Parathyroid adenoma (tissue), 2 donors: ENCODE measurements around the gene C1S.

Source experiments
- H2AFZ ChIP-seq: fragments of 300-600 bp; sonication (generic); one replicate; pipeline ENCODE4 v1.7.0; 2017; ENCODE audit warnings: antibody characterized with exemption, mild to moderate bottlenecking
- H3K27ac ChIP-seq: fragments of 300-600 bp; sonication (generic); one replicate; pipeline ENCODE4 v1.7.0; 2017
- H3K27me3 ChIP-seq: fragments of 300-600 bp; sonication (generic); one replicate; pipeline ENCODE4 v1.7.0; 2017; ENCODE audit warnings: low read length; ENCODE audit not compliant: control insufficient read depth, insufficient read depth
- H3K36me3 ChIP-seq: fragments of 300-600 bp; sonication (generic); one replicate; pipeline ENCODE4 v1.7.0; 2017; ENCODE audit warnings: low read length; ENCODE audit not compliant: control insufficient read depth, insufficient read depth
- H3K4me1 ChIP-seq: fragments of 300-600 bp; sonication (generic); one replicate; pipeline ENCODE4 v1.7.0; 2017; ENCODE audit warnings: control low read depth
- H3K4me2 ChIP-seq: fragments of 300-600 bp; sonication (generic); one replicate; pipeline ENCODE4 v1.7.0; 2017; ENCODE audit warnings: low read length
- H3K4me3 ChIP-seq: fragments of 300-600 bp; sonication (generic); one replicate; pipeline ENCODE4 v1.7.0; 2017; ENCODE audit warnings: low read depth, low read length
- H3K79me2 ChIP-seq: fragments of 300-600 bp; sonication (generic); one replicate; pipeline ENCODE4 v1.7.0; 2017; ENCODE audit warnings: control low read depth
- H3K9ac ChIP-seq: fragments of 300-600 bp; sonication (generic); one replicate; pipeline ENCODE4 v1.7.0; 2017; ENCODE audit warnings: mild to moderate bottlenecking
- H3K9me3 ChIP-seq: fragments of 300-600 bp; sonication (generic); one replicate; pipeline ENCODE4 v1.7.0; 2017; ENCODE audit warnings: low read length; ENCODE audit not compliant: control insufficient read depth
- TF ChIP-seq, protein P1 (sequence below): fragments of 300-600 bp; sonication (generic); IDR thresholded peaks from one replicate; pipeline ENCODE4 v1.7.0; 2017; ENCODE audit warnings: antibody characterized with exemption, mild to moderate bottlenecking
- donor health status: primary hyperparathyroidism.

Gene C1S

DNA sequence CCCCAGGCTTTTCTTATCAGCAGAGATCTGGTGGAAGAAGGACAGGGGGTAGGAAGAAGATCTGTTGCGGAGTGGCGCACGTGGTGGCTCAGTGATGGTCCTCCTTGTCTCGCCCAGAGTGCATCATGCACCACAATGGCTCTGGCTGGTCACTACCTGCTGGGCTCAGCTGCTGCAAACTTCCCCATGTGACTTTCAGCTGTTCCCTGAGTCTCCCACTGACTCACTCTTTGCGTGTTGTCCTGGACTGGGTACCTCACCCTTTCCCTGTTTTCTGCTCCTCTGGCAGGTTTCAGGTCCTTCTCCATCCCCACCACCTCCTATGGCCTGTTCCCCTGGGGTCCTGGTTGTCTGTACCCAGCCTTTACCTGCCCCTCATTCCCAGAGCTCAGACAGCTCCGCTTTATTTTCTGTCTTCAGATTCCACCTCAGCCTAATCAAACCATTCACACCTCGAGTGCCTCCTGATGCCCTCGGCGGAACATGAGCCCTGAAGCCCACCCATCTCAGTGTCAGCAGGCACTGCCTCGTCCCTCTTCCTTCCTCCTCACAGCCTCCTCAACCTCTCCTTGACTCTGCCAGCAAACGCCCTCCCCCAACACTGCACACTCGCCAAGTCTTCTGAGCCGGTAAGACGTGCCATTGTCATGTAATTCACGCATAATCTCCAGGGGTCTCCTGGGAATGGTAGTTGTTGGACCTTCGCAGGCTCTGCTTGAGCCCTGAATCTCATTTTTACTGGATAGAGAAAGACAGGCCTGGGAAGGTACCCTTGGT is 29.9 kb downstream of the C1S start:
- no peak overlapping the region for H3K4me2 ChIP-seq
- H3K27ac ChIP-seq = no peak overlapping the region
- no peaks in the 10 kb centered on the region for H3K36me3 ChIP-seq
- no peaks in the 10 kb centered on the region for H3K27me3 ChIP-seq
- no peaks in the 10 kb centered on the region for H3K9me3 ChIP-seq
- H3K4me1 ChIP-seq = peaks cover 6% of the 10 kb centered on the region
- TF ChIP-seq, protein P1, sequence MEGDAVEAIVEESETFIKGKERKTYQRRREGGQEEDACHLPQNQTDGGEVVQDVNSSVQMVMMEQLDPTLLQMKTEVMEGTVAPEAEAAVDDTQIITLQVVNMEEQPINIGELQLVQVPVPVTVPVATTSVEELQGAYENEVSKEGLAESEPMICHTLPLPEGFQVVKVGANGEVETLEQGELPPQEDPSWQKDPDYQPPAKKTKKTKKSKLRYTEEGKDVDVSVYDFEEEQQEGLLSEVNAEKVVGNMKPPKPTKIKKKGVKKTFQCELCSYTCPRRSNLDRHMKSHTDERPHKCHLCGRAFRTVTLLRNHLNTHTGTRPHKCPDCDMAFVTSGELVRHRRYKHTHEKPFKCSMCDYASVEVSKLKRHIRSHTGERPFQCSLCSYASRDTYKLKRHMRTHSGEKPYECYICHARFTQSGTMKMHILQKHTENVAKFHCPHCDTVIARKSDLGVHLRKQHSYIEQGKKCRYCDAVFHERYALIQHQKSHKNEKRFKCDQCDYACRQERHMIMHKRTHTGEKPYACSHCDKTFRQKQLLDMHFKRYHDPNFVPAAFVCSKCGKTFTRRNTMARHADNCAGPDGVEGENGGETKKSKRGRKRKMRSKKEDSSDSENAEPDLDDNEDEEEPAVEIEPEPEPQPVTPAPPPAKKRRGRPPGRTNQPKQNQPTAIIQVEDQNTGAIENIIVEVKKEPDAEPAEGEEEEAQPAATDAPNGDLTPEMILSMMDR = no peak
- H3K9ac ChIP-seq = no peak overlapping the region
- H3K79me2 ChIP-seq = no peaks in the 10 kb centered on the region
- no peak overlapping the region for H3K4me3 ChIP-seq
- no peak overlapping the region for H2AFZ ChIP-seq

DNA sequence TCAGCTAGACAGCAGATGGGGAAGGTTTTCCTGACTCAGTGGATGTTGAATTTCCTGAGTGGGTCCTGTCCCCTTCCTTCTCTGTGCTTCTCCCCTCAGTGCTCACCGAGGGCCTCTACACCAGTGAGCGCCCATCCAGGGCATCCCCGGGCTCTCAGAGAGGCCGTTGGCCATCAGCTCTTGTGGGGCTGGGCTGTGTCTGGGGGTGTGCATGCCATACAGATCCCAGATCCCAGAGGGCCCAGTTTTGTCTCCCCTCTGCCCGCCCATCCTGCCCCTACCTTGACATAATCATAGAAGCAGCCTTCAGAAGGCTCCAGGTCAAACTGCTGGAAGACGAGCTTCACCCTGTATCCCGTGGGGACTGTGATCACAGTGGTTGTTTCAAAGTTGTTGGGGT is 30.7 kb downstream of the C1S start:
- peaks cover 6% of the 10 kb centered on the region for H3K4me1 ChIP-seq

DNA sequence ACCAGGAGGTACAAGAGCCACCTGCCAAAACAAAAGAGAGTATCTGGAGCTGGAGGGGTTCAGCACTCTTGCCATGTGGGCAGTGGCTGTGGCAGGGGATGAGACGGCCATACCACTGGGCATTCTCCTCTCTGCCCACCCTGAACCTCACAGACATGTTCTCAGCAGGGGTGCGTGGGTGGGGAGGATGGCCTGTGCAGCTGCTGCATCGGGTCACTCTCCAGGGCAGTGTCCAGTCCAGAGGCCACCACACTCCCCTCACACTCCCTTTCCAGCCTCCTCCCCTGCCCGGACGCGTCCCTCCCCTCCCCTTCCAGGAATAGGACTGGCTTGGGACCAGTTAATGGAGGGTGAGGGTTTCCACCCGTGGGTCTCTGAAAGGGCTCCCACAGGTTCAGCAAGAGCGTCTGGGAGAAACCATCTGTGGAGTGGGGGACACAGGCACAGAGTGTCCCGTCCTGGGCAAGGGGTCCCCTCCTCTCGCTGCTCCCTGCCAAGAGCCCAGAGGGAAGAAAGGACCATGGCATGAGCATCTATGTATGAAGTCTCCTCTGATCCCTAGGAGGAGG is 31.2 kb downstream of the C1S start:
- no peaks in the 10 kb centered on the region for H3K27me3 ChIP-seq
- no peaks in the 10 kb centered on the region for H3K79me2 ChIP-seq
- no peaks in the 10 kb centered on the region for H3K9me3 ChIP-seq
- TF ChIP-seq, protein P1 = no peak
- peak overlapping the region; percentile 54 for H3K4me3 ChIP-seq
- H3K4me1 ChIP-seq = peaks cover 6% of the 10 kb centered on the region
- H3K36me3 ChIP-seq = no peaks in the 10 kb centered on the region
- H3K9ac ChIP-seq = no peak overlapping the region
- peak overlapping the region; percentile 81 for H2AFZ ChIP-seq
- H3K4me2 ChIP-seq = peak overlapping the region; percentile 75
- peak overlapping the region; percentile 29 for H3K27ac ChIP-seq

More for the DNA sequence above, 30.7 kb downstream of the C1S start:
- Histone ChIP-seq H3K4me2 (no peak overlapping the region), H3K27me3 (no peaks in the 10 kb centered on the region), H3K9ac (no peak overlapping the region), H3K36me3 (no peaks in the 10 kb centered on the region), H3K79me2 (no peaks in the 10 kb centered on the region), H2AFZ (no peak overlapping the region), H3K9me3 (no peaks in the 10 kb centered on the region), H3K27ac (no peak overlapping the region), H3K4me3 (no peak overlapping the region)
- TF ChIP-seq, protein P1 = no peak

DNA sequence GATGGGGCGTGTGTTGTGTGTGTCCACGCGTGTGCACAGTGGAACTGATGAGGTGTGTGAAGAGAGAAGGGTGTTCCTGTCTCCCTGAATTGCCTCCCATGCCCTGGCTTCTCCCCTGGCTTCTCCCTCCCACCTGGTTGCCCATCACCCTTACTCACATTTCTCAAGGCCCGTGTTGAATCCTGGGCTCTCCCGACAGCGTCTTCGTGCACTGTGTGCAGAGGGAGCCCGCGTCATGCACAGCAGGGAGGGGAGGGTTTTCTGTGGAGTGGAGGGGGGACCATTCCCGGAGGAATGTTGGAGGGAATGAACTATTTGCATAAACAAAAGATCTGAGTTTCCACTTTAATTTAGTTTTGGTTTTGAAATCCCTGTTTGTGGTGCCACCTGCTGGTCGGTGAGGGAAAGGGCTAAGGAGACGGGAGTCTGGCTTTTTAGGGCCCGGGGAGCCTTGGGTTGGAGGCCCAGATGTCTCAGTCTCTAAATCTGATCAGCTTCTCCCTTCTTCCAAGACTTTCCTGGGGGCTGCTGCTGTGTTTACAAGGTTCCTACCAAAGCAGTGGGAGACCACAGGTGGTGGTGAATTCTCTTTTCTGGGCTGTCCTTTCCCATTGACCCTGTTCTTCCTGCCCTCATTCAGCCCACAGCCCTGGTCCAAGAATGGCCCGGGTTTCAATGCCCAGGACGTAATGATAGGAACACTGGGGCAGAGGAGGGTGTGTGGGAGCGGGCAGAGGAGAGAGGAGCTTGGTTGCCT is 31.9 kb downstream of the C1S start, which contains the start of gene C1R:
C1R (minus strand) TSS at position 217 of the 757 bp plus-strand sequence; CDS start at position 160, 57 bp downstream.
- Histone ChIP-seq H3K4me2 (peak within 1 kb of the TSS; percentile 75), H3K27me3 (no peaks in the 10 kb centered on the region), H3K79me2 (no peaks in the 10 kb centered on the region), H2AFZ (peak within 1 kb of the TSS; percentile 81), H3K36me3 (no peaks in the 10 kb centered on the region), H3K4me3 (peak within 1 kb of the TSS; percentile 54), H3K4me1 (peaks cover 6% of the 10 kb centered on the region), H3K9ac (no peak within 1 kb of the TSS), H3K27ac (peak within 1 kb of the TSS; percentile 29), H3K9me3 (no peaks in the 10 kb centered on the region)
- TF ChIP-seq, protein P1 = peak; percentile 89
